Astrocyte (in vitro differentiated cells and primary cell): ENCODE results near the gene PNMT. TPM values are rescaled to one million over a fixed set of nuclear protein-coding genes. Genes with fewer than 3 reads are reported as not detected.

Experiments used
- DNase-seq: peaks from one replicate; pipeline ENCODE4 v3.0.0-alpha.2; 2010; ENCODE audit warnings: low read depth
- FAIRE-seq: peaks from 2 replicates; lab custom pipeline; 2011; peaks lifted over from hg19 to GRCh38; lab: Jason Lieb, UNC
- H2AFZ ChIP-seq: 2 replicates; pipeline ENCODE4 v1.6.0; 2012; ENCODE audit warnings: low read depth, low read length, inconsistent platforms
- H3K27ac ChIP-seq: 2 replicates; pipeline ENCODE4 v1.5.1; 2011; ENCODE audit warnings: low read depth, low read length, inconsistent platforms
- H3K27me3 ChIP-seq: 2 replicates; pipeline ENCODE4 v1.6.0; 2011; ENCODE audit warnings: low read length, inconsistent platforms; ENCODE audit not compliant: insufficient read depth
- H3K36me3 ChIP-seq: 2 replicates; pipeline ENCODE4 v1.5.1; 2011; ENCODE audit warnings: low read length, inconsistent platforms; ENCODE audit not compliant: insufficient read depth
- H3K4me1 ChIP-seq: 2 replicates; pipeline ENCODE4 v1.5.1; 2011; ENCODE audit warnings: low read length, inconsistent platforms; ENCODE audit not compliant: insufficient read depth
- H3K4me2 ChIP-seq: 2 replicates; pipeline ENCODE4 v1.6.0; 2012; ENCODE audit warnings: low read length, inconsistent platforms
- H3K4me3 ChIP-seq: 2 replicates; pipeline ENCODE4 v1.5.1; 2011; ENCODE audit warnings: low read depth, mild to moderate bottlenecking, low read length, inconsistent platforms; ENCODE audit not compliant: insufficient read depth
- H3K79me2 ChIP-seq: 2 replicates; pipeline ENCODE4 v1.6.0; 2012; ENCODE audit warnings: mild to moderate bottlenecking, low read length, inconsistent platforms; ENCODE audit not compliant: insufficient read depth
- H3K9ac ChIP-seq: 2 replicates; pipeline ENCODE4 v1.6.0; 2012; ENCODE audit warnings: mild to moderate bottlenecking, low read length, inconsistent platforms
- H3K9me3 ChIP-seq: 2 replicates; pipeline ENCODE4 v1.5.1; 2012; ENCODE audit warnings: low read depth, mild to moderate bottlenecking, low read length, inconsistent platforms; ENCODE audit not compliant: insufficient read depth
- H4K20me1 ChIP-seq: 2 replicates; pipeline ENCODE4 v1.6.0; 2012; ENCODE audit warnings: low read length, inconsistent platforms; ENCODE audit not compliant: insufficient read depth
- H3K27ac Mint-ChIP-seq: one replicate; pipeline ENCODE4 v1.8.0; 2021; ENCODE audit warnings: mild to moderate bottlenecking, mixed read lengths; ENCODE audit not compliant: unreplicated experiment
- H3K27me3 Mint-ChIP-seq: one replicate; pipeline ENCODE4 v1.8.0; 2021; ENCODE audit warnings: low read depth, mixed read lengths; ENCODE audit not compliant: unreplicated experiment
- H3K36me3 Mint-ChIP-seq: one replicate; pipeline ENCODE4 v1.8.0; 2021; ENCODE audit warnings: low read depth, mixed read lengths; ENCODE audit not compliant: unreplicated experiment
- H3K4me1 Mint-ChIP-seq: one replicate; pipeline ENCODE4 v1.8.0; 2021; ENCODE audit warnings: low read depth, mixed read lengths; ENCODE audit not compliant: unreplicated experiment
- H3K4me3 Mint-ChIP-seq: one replicate; pipeline ENCODE4 v1.8.0; 2021; ENCODE audit warnings: mild to moderate bottlenecking, moderate library complexity, mixed read lengths; ENCODE audit not compliant: unreplicated experiment
- H3K9me3 Mint-ChIP-seq: one replicate; pipeline ENCODE4 v1.8.0; 2021; ENCODE audit warnings: mild to moderate bottlenecking, mixed read lengths; ENCODE audit not compliant: unreplicated experiment
- EZH2 ChIP-seq: IDR thresholded peaks from 2 replicates; pipeline ENCODE4 v1.6.1; 2012; ENCODE audit warnings: mild to moderate bottlenecking, low read length, inconsistent platforms; ENCODE audit not compliant: insufficient read depth
- total RNA-seq: library from RNA; stranded (reverse); gene quantifications from 2 replicates; pipeline ENCODE4 v1.2.1, GENCODE V29; 2021
- TF ChIP-seq, protein P1 (sequence below): IDR thresholded peaks from 2 replicates; pipeline ENCODE4 v1.5.1; 2011; ENCODE audit warnings: low read depth, mild to moderate bottlenecking, inconsistent platforms, low read length, moderate library complexity; ENCODE audit not compliant: insufficient read depth

PNMT gene
- total RNA-seq, 1 donor from 2014 or later = 0.59 TPM

DNA sequence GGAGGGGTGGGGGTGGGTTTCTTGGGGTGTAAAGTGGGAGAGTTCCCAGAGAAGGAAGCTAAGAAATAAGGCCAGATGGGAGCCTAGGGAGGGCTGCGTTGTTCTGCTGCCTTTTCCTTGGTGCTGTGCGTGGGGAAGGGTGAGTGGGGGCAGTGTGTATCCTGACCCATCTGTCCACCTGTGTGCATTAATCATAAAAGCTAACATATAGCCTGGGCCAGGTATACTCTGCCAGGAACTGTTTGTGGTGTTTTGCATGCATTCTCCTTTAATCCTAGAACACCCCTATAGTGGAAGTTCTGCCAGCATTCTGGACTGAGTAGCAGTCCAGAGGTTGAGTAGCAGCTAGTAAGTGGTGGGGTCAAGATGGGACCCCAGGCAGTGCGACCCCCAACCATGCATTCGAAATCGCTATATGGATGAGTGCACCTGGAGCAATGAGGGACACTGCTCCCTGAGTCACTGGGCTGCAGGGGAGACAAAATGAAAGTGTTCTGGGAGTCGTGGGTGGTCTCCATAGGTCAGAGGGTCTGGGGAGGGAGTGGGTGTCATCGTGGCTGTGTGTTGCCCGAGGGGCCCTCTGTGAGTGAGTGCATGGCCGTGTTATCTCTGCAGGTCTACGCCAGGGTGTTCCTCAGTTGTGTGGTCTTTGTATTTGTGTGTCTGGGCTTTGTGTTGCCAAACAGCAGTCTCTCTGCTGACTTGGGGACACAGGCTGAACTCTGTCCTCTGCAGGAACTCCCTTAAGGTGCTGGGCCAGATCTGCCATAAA, 32.9 kb downstream of the PNMT start:
- Mint-ChIP-seq H3K4me1 (peaks cover 18% of the 10 kb centered on the region), H3K27me3 (no peaks in the 10 kb centered on the region)
- no peak for FAIRE-seq

DNA sequence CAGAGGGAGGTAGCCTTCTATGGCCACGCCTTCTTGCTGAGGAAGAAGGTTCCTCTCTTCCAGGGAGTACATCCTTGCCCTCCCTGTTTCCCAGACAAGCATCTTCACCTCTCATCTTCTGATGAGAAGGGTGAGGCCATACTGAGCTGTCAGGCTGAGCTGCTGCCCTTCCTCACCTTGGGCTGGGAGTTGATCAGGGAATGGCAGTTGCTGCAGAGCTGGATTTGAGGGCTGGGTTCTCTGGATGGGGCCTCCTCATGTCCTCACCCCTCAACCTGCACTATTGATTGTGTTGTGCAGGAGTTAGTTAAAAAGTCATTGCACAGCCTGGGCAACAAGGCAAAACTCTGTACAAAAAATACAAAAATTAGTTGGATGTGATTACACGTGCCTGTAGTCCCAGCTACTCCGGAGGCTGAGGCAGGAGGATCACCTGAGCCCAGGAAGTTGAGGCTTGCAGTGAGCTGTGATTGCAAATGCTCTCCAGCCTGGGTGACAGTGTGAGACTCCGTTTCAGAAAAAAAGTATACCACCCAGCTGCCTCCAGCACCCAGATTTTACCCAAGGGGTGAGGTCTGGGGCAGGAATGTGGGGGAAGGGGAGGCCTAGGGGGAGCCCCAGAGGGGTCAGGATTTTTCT, 33.6 kb downstream of the PNMT start:
- peaks cover 3% of the 10 kb centered on the region for H3K36me3 ChIP-seq
- H3K4me1 ChIP-seq = peaks cover 22% of the 10 kb centered on the region
- peaks cover 64% of the 10 kb centered on the region for H4K20me1 ChIP-seq
- Mint-ChIP-seq H3K4me1 (peaks cover 18% of the 10 kb centered on the region), H3K27me3 (no peaks in the 10 kb centered on the region), H3K9me3 (no peaks in the 10 kb centered on the region), H3K27ac (no peak overlapping the region), H3K4me3 (peak overlapping the region; percentile 92), H3K36me3 (peaks cover 4% of the 10 kb centered on the region)
- H3K4me3 ChIP-seq = no peak overlapping the region
- FAIRE-seq (no peak), DNase-seq (no peak)
- H3K27ac ChIP-seq = no peak overlapping the region
- H3K9me3 ChIP-seq = no peaks in the 10 kb centered on the region
- H3K27me3 ChIP-seq = no peaks in the 10 kb centered on the region
- no peak overlapping the region for H2AFZ ChIP-seq
- H3K4me2 ChIP-seq = peak overlapping the region; percentile 93
- H3K9ac ChIP-seq = no peak overlapping the region
- H3K79me2 ChIP-seq = peaks cover 66% of the 10 kb centered on the region
- no peak for TF ChIP-seq EZH2
- TF ChIP-seq, protein P1, sequence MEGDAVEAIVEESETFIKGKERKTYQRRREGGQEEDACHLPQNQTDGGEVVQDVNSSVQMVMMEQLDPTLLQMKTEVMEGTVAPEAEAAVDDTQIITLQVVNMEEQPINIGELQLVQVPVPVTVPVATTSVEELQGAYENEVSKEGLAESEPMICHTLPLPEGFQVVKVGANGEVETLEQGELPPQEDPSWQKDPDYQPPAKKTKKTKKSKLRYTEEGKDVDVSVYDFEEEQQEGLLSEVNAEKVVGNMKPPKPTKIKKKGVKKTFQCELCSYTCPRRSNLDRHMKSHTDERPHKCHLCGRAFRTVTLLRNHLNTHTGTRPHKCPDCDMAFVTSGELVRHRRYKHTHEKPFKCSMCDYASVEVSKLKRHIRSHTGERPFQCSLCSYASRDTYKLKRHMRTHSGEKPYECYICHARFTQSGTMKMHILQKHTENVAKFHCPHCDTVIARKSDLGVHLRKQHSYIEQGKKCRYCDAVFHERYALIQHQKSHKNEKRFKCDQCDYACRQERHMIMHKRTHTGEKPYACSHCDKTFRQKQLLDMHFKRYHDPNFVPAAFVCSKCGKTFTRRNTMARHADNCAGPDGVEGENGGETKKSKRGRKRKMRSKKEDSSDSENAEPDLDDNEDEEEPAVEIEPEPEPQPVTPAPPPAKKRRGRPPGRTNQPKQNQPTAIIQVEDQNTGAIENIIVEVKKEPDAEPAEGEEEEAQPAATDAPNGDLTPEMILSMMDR = no peak

More for the DNA sequence above, 32.9 kb downstream of the PNMT start:
- H3K9me3 ChIP-seq = no peaks in the 10 kb centered on the region
- no peak for DNase-seq
- no peaks in the 10 kb centered on the region for H3K9me3 Mint-ChIP-seq
- no peak overlapping the region for H2AFZ ChIP-seq
- peak overlapping the region; percentile 92 for H3K4me3 Mint-ChIP-seq
- H3K9ac ChIP-seq = peak overlapping the region; percentile 85
- H3K36me3 Mint-ChIP-seq = peaks cover 4% of the 10 kb centered on the region
- peak overlapping the region; percentile 93 for H3K4me2 ChIP-seq
- peaks cover 3% of the 10 kb centered on the region for H3K36me3 ChIP-seq
- peaks cover 22% of the 10 kb centered on the region for H3K4me1 ChIP-seq
- TF ChIP-seq, protein P1 = no peak
- TF ChIP-seq EZH2 = no peak
- H3K4me3 ChIP-seq = peak overlapping the region; percentile 70
- peaks cover 61% of the 10 kb centered on the region for H3K79me2 ChIP-seq
- no peaks in the 10 kb centered on the region for H3K27me3 ChIP-seq
- peaks cover 56% of the 10 kb centered on the region for H4K20me1 ChIP-seq
- no peak overlapping the region for H3K27ac ChIP-seq
- peak overlapping the region; percentile 26 for H3K27ac Mint-ChIP-seq
